ENCODE results near the gene PRMT7. TPM values are rescaled to one million over a fixed set of nuclear protein-coding genes. Genes with fewer than 3 reads are reported as not detected.

Gene PRMT7
- total RNA-seq, 1 donor from 2014 or later: 58.9 TPM

DNA sequence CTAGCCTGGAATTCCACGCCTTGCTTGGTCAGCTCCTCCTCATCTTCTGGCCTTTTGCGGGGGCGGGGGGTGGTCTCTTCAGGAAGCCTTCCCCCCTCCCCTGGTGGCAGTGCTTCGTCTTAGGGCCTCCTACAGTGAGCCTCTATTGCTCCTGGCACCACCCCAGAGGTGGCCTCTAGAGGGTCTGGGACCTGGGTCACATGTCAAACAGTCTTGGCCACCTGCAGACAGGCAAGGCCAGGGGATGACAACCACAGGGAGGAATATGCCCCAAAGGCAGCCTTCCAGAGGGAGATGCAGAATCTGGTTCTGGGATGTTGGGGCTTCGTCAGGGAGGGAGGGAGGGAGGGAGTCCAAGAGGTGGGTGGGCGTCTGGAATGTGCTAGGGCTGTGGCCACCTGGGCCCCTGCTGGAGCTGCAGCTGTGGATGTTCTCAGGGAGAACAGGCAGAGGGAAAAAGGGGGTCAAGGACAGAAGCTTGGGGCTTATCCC, 86.9 kb downstream of the PRMT7 start:
- intact Hi-C loops (cut with DNase I): no loop called here
- ATAC-seq: peak; percentile 44
- DNase-seq (ENCODE audit: low spot score): no peak

DNA sequence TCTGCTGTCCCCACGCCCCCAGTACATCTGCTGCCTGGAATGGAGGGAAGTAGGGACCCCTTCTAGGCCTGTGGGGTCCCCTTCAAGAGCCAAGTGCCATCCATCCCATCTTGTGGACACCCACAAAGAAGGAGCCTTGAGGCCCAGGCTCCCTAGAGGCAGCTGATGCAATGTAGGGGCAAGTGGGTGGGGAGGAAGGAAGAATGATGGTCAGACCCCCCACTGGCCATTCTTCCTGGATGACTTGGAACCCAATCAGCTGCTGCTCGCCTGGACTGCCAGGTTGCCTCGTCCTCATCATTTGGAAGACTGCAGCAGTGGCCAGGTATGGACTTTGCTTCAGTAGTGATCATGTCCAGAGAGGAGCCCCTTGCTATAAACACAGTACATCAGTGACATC, 88.6 kb downstream of the PRMT7 start:
- intact Hi-C loops (cut with DNase I): no loop called here
- DNase-seq (ENCODE audit: low spot score) (no peak), ATAC-seq (no peak)

DNA sequence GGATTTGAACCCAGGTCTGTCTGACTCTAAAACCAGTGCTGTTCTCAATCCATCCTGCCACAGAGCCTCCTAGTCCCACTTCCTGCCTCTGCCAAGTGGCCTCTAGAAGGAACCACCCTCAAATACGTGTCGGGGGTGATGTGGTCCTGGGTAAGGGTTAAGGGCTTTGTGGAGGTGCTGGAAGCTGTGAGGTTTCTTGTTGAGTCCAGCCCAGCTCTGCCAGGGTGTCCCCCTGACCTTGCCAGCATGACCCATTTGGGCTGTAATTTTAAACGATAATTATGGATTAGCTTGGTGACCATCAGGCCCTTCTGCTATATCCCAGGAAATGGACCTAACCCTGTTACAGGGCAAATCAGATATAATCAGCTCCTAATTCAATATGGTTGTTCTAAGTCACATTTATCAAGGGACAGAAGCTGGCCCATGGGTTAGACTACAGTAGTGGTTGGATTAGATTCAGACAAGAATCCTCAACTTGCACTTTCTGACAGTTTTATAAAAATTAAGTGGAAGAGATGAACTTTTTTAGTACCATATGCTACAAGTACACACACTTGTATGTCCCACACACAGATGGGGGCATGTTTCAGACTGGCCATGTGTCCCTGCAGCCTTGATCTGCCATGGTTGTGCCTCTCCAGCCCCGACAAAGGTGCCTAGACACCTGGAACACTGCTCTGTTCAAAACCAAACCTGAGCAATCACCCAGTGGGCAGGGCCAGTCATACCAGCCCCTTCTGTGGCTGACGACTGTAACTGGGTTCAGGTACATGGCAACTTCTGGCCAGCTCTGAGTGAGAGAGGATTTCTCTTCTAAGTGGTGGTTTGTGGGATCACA, 89.5 kb downstream of the PRMT7 start:
- DNase-seq (ENCODE audit: low spot score): no peak
- no peak for ATAC-seq
- intact Hi-C loops (cut with DNase I): no loop called here

DNA sequence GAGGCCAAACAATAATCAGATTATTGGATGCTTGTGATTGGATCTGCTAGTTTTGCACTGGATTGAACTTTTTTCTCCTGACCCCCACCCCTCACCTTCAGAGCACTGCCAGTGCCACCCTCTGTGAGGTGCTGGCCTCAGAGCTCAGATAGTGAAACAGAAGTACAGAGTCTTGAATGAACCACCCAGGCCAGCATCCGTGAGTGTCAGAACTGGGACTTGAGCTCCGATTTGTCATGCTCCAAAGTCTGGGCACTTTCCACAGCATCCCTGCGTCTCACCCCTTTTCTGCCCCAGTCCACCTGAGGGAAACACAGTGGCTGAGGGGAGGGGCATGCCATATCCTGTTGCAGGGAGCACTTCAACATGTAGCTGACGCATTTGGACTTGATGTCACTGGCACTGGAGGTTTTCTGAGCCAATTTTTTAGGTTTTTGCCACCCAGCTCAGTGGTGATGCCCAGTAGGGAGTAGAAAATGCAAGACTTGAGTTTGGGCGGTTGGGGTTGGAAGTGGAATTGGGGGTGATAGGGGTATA, 90.2 kb downstream of the PRMT7 start:
- ATAC-seq (no peak), DNase-seq (ENCODE audit: low spot score) (no peak)
- intact Hi-C loops (cut with DNase I): no loop called here

DNA sequence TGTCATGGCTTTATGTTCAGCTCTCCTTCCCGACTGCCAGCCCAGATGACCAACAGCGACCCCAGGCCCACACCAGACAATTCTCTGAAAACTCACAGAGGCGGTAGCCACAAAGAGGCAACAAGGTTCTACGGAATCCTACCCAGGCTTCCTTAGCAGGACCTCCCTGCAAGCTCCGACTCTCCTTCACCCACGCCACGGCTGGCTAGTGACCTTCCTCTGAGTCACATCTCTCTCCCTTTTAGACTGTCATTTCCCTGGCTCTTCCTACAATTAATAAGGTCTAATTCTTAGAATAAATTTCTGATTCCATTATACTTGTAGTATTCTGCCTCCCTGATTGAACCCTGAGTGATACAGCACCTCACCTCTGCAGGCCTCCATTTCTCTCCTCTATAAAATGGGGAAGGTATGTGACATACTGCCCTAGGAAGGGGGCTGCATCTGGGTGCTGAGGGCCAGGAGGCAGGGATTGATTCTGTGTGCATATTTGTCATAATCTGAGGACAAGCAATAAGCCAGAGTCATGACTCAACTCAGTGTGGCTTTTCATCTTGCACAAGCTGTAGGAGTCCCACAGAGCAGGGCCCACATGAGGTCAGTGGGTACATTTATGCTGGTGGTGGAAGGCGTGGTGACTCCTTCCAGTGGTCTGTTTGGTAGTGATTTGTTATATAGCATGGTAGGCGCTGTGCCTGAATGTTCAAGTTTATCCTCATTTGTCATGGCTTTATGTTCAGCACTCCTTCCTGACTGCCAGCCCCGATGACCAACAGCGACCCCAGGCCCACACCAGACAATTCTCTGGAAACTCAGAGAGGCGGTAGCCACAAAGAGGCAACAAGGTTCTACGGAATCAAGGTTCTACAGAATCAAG, 91.3 kb downstream of the PRMT7 start:
- intact Hi-C loops (cut with DNase I): no loop called here

DNA sequence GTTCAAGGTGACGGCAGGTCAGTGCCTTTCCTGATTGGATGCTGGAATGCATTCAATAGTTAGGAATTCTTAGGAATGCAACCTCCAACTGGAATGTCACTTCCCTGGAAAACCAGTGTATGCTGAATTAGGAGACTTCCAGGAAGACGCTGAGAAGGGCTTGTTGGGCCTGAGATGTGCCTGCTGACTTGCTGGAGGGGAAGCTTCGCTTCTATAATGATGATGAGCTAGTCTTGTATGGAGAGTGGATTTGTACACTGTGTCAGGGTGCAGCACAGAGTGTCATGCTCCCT, 91.9 kb downstream of the PRMT7 start:
- intact Hi-C loops (cut with DNase I): no loop called here
- ATAC-seq: no peak
- no peak for DNase-seq (ENCODE audit: low spot score)

More for the DNA sequence above, 91.3 kb downstream of the PRMT7 start:
- DNase-seq (ENCODE audit: low spot score) (no peak), ATAC-seq (no peak)

DNA sequence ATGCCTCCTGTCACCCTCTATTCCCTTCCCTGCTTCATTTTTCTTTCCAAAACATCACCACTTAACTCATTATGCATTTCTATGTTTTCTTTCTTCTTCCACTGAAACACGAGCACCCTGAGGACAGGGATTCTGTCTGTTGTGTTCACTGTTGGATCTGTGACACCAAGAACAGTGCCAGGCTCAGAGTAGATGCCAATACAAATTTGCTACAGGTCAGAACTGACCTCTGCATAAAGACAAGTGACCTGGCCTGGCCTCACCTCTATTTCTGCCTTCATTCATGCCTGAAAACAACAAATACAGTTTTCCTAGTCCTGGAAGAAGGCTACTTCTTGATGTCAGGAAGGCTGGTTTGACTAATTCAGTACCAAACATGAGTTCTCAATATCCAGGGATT, 92.4 kb downstream of the PRMT7 start:
- ATAC-seq (no peak), DNase-seq (ENCODE audit: low spot score) (no peak)
- intact Hi-C loops (cut with DNase I): no loop called here

DNA sequence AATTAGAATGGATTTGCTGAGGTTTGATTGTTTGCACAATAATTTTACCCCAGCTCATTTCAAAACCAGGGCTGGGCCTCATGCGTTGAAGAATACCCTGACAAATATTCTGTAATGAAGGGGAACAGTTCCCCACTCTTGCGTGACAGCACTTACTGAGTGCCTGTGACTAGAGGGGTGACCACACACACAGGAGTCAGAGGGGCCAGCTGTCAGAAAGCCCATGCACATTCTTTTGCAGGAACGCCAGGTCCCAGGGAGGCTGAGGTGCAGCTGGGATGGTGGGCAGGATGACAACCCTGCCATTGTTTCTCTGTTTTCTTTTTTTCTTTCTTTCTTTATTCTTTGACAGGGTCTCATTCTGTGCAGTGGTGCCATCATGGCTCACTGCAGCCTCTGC, 92.9 kb downstream of the PRMT7 start:
- intact Hi-C loops (cut with DNase I): no loop called here
- DNase-seq (ENCODE audit: low spot score): no peak

DNA sequence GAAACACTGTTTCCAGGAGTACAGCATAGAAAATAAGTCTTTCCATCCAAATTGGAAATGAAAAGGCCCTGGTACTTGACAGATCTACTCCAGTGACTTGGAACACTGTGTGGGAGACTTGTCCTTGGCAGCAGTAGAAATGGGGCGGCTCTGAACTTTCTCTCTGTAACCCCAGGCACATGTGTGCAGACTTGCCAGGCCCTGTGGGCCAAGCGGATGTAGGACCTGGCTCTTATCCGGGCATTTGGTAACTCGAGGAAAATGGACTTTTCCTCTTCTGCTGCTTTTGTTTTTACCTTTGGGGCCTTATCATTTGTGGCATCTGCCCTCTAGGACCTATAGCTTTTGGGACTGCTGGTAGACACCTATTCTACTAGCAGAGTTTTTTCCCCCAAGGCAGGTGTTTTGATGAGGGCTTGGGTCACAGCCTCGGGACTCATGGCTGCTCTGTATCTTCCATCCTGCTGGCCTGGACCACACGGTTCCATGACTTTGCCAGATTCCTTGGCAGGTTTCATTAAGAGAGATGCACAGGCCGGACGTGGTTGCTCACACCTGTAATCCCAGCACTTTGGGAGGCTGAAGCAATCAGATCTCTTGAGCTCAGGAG, 94.0 kb downstream of the PRMT7 start:
- DNase-seq (ENCODE audit: low spot score) (no peak), ATAC-seq (peak; percentile 42)
- intact Hi-C loops (cut with DNase I): no loop called here

More for the DNA sequence above, 92.9 kb downstream of the PRMT7 start:
- ATAC-seq: no peak

DNA sequence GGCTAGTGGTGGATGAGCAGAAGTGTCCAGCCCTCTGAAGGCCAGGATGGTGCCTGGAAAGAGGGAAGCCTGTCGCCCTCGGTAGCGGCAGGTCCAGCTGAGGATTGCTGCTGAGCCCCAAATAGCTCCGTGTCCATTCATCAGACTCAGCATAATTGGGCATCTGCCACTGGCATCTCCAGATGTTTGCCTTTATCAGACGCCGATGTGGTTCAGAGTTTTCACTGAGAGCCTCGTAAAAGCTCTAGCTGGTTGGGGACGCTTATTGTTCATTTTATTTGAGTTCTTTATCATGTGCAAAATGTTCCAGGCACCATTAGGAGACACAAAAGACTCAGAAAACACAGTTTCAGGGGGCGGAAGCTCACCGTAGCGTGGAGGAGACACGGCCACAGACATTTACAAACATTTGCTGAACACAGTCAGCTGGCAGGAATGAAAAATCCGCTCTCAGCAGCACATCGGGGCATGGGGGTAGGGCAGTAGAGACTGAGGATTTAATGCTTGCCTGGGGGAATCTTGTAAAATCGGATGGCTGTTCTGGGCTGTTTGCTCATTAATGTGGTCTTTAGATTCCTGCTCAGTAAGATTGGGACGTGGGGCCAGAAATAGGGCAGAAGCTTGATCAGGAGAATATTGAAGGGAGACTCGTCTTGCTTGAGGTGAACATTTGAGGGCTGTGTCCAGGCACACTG, 95.8 kb downstream of the PRMT7 start:
- DNase-seq (ENCODE audit: low spot score) (no peak), ATAC-seq (no peak)
- intact Hi-C loops (cut with DNase I): no loop called here

Other genes with a start within 250 kb of the PRMT7 start
- 66.4 TPM for gene NFATC3, start 225.6 kb upstream of the PRMT7 start, total RNA-seq
- gene ESRP2, start 74.9 kb upstream of the PRMT7 start, total RNA-seq: 0.36 TPM
- 17.4 TPM for gene PLA2G15, start 65.6 kb upstream of the PRMT7 start, total RNA-seq
- gene SLC7A6, start 46.5 kb upstream of the PRMT7 start, total RNA-seq: 75.5 TPM
- gene SLC7A6OS, start 73 bp upstream of the PRMT7 start, total RNA-seq: 22.9 TPM
- gene SMPD3, start 137.5 kb downstream of the PRMT7 start, total RNA-seq: 1.2 TPM
- gene ZFP90, start 228.3 kb downstream of the PRMT7 start, total RNA-seq: 39.9 TPM

Measured in sciatic nerve (tissue), 2 donors.